Activated CD8-positive, alpha-beta memory T cell treated with anti-CD3 and anti-CD28 coated beads, Interleukin-2, amount 50 U/mL, for 24 hours (primary cell): ENCODE results near the gene TECTA.

ENCODE experiments used
- DNase-seq: peaks from one replicate; pipeline ENCODE4 v3.0.0-alpha.2; 2020; ENCODE audit errors: extremely low read depth

TECTA gene

DNA sequence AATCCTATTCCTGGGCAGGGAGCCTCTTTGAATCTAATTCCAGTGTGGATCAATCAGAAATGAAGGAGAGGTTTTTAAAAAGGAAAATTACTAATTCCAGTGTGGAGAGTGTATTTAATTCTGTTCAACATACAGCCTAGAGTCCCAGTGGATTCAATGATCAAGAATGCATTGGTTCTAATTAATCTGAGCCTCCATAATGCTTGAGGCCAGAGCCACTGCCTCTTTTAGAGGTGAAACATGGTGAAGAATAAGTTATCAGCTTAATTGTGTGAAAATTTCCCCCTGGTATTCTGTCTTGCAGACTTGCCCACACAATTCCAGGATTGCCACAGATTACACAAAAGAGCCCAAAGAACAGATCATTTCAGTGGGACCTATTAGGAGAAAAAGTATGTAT is 87.7 kb downstream of the TECTA start:
- no peak for DNase-seq

GRCh38 chr11:121191818-121192217 is 90.8 kb downstream of the TECTA start:
- no peak for DNase-seq

GRCh38 chr11:121194731-121195596 is 93.9 kb downstream of the TECTA start:
- DNase-seq, result peak; percentile 32

- no peak for DNase-seq
These were observed 97.4 kb downstream of the TECTA start for GRCh38 chr11:121198491-121198890.

DNA sequence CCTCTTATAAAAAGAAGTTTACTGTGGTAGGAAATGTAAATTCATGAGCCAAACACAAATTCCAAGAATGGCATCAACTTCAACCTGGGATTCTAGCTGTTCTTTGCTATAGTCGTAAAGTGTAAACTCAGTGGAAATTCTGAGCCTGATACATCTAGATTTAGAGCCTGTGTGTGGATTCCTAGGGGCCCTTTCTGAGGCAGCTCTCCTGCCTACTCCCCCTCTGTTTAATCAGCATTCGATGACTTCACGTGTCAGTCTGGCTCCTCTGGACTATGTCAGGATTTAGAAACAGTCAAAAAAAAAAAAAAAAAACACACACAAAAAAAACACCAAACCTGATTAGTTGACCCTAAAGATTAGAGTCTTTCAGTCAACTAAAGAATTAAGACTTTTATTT is 98.5 kb downstream of the TECTA start:
- no peak for DNase-seq

- DNase-seq, result no peak
These were observed 105.8 kb downstream of the TECTA start for GRCh38 chr11:121206810-121207209.

GRCh38 chr11:121207485-121208115 is 106.6 kb downstream of the TECTA start:
- DNase-seq, result no peak

DNA sequence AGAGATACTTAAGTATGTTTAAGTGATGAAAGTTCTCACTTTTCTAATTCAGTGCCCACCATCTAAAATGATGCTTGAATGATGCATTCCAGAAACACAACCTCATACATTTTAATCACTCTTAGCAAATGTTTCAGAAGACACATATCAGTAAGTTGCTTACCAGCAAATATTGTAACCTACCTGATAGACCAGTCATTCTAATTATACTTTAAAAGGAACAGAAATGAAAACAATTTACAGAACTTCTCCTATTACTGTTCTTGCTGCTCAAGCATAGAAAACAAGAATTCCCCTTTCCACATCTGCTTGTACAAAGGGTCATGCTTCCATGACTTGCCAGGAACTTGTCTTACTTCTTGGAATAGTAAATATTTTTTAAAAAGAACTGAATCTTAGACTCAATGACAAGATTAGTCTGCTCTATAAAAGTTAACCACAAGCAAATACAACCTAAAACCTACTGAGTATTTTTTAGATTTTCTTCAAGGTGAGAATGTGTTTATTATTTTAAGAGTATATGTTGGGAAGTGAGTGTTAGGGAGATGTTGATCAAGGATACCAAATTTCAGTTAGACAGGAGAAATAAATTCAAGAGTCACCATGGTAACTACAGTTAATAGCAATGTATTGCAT is 109.5 kb downstream of the TECTA start:
- no peak for DNase-seq

DNA sequence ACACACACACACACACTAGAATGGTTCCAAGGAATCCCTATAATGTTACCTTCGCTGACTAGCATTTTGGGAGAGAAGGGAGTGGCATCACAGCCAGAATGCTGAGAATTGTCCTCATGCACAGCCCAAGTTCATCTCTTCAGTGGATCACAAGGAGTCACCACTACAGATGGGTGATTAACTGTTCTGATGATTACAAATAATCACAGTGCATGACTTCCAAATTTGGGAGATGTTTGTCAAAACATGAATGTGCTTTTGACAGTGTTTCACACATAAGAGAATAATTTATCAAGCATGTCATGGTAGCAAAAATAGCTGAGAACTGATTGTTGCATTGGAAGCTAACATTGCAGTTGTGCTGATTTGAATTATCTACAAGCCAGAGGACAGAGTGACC is 110.6 kb downstream of the TECTA start:
- no peak for DNase-seq

DNA sequence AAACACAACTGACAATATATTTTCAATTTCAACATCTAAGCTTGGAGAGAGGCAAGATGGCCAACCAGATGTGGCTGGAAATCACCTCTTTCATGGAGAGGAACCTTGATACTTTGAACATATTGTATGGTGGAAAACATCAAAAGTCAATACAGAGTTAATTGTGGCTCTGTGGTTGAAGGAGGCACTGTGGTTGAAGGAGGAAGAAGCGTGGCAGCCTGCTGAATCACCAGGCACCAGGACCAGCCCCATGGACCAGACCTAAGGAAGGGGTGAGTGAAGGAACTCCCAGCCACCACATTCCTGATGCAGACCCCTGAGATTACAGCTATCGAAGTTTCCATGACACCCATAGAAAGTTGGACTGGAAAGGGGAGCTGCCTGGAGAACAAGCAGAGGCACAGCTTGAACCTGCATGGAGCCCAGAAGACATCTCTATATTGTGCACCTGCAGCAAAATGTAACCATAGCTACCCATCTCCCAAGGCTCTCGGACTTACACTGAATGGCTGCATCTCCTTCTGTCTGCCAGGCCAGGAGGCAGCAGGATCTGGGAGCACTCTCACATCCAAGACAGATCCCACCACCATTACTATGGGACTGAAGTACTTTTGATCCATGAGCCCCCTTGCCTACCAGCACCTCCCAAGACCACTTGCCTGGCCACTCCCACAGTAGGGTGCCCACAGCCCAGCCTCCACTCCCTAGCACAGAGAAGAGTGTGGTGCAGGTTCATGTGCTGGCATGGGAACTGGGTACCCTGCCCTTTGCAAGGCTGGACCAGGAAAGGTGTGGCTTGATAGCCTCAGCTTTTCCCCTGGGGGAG is 111.7 kb downstream of the TECTA start:
- DNase-seq, result no peak

- DNase-seq, result no peak
These were observed 112.4 kb downstream of the TECTA start for GRCh38 chr11:121213362-121213893.

- no peak for DNase-seq
These were observed 113.8 kb downstream of the TECTA start for GRCh38 chr11:121214861-121215260.

DNA sequence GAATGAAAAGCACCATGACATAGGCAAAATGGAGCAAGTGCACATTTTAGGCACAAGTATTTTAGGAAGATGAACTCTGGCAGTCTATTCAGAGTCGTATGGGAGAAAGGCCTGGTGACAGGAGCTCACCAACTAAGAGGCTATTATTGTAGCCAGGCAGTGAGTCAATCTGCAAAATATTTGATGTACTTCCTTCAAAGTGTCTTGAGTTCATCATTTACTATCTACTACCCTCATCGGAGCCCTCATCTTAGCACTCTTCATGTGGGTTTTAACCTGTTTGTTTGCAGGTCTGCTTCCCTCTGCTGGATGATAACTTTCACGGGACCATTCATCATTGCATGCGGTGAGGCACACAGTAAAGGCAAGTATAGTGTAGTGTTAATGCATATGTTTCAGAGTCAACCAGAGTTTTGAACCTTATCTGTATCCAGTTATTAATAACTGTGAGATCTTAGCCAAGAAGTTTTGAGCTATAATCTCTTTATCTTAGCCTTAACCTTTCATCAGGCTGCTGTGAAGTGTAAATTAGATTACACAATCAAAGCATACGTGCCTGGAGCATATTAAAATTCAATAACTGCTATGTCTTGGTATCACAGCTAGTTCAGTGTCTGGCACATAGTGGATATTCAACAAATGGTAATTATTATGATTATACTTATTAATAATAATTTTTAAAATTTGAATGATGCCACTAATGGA is 120.6 kb downstream of the TECTA start:
- DNase-seq, result no peak

GRCh38 chr11:121223161-121223560 is 122.1 kb downstream of the TECTA start:
- DNase-seq, result no peak

DNA sequence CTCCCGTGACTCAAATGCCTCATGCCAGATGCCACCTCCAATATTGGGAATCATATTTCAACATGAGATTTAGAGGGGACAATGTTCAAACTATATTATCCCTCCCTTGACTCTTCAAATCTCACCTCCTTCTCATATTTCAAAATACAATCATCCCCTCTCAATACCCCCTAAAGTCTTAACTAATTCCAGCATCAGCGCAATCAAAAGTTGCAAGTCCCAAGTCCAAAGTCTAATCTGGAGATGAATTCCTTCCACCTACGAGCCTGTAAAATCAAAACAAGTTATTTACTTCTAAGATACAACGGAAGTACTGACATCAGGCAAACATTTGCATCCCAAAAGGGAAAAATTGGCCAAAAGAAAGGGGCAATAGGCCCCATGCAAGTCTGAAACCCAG is 124.3 kb downstream of the TECTA start:
- DNase-seq, result no peak

GRCh38 chr11:121226415-121227263 is 125.6 kb downstream of the TECTA start:
- DNase-seq, result no peak

DNA sequence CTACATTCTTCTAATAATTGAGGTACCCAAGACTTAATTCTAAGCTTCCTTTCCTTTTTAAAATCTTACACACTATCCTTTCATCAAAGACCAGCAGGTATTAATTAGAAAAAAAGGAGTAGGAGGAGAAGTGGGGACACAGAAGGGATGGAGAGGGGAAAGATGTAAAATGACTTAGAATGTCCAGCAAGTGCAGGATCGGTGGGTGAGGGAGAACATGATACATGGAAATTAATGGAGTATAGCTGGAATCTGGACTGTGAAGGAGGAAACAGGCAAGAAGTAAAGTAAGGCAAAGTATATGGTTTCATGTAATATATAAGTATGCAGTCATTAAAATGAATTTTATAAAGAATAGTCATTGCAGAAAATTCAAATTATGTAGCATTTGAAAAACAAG is 127.8 kb downstream of the TECTA start:
- no peak for DNase-seq

- no peak for DNase-seq
These were observed 128.6 kb downstream of the TECTA start for GRCh38 chr11:121229495-121230215.

- DNase-seq, result no peak
These were observed 130.7 kb downstream of the TECTA start for GRCh38 chr11:121231576-121232278.
